K562 (cell line): ENCODE measurements around the gene USH1G. TPM values are rescaled to one million over a fixed set of nuclear protein-coding genes. Genes with fewer than 3 reads are reported as not detected.

Source experiments
- ATAC-seq: fragments of 200-7000 bp; cut with Tn5 transposase; 3 replicates; pipeline ENCODE4 v1.9.1; 2020; ENCODE audit warnings: moderate library complexity
- BruUV-seq: library from RNA; stranded (reverse); fragments of 400-500 nt; replicated peaks from 2 replicates; lab custom pipeline; 2021; lab: Mats Ljungman, UMichigan
- CTCF ChIA-PET: fragments of 300-600 bp; formaldehyde crosslinking; extraction: SDS; loops from one replicate; lab custom pipeline; 2021; ENCODE audit warnings: low intra/inter-chr PET ratio; lab: Yijun Ruan, JAX
- POLR2A ChIA-PET: fragments of 300-600, 350-650 bp; sonication (Branson Sonifier 250); formaldehyde crosslinking; extraction: SDS; loops from one replicate; lab custom pipeline; 2021; ENCODE audit warnings: antibody characterized with exemption, inconsistent platforms; lab: Yijun Ruan, JAX
- DNase-seq, 4 experiments: peaks; one replicate each; pipeline versions ENCODE4 v3.0.0 to v3.0.0-alpha.2; 2011 to 2018; ENCODE audit warnings: low spot score in 3 of 4, mixed read lengths in 3 of 4; ENCODE audit errors: extremely low read depth in 1 of 4
- FAIRE-seq: peaks from 2 replicates; lab custom pipeline; 2011; peaks lifted over from hg19 to GRCh38; lab: Jason Lieb, UNC
- H2AFZ ChIP-seq: 2 replicates; pipeline ENCODE4 v1.6.0; 2011; ENCODE audit warnings: low read depth, low read length, control low read depth, inconsistent platforms
- H3K27ac ChIP-seq: fragments of 200-600 bp; 3 replicates; pipeline ENCODE4 v1.8.0; 2011; ENCODE audit warnings: low read depth, mild to moderate bottlenecking, control low read depth, inconsistent platforms, low read length, moderate library complexity, mixed read lengths; ENCODE audit errors: extremely low read depth
- H3K27me3 ChIP-seq, 2 experiments: fragments of 300-600 bp in 1 of 2; 2 replicates in 1 of 2; 3 replicates in 1 of 2; pipeline versions ENCODE4 v1.6.0 to v1.8.0; 2011; ENCODE audit warnings: inconsistent platforms in 2 of 2, low read length in 2 of 2, mild to moderate bottlenecking in 1 of 2, mixed read lengths in 1 of 2, moderate library complexity in 1 of 2; ENCODE audit not compliant: control insufficient read depth in 2 of 2, insufficient read depth in 2 of 2
- H3K36me3 ChIP-seq: fragments of 300-600 bp; 3 replicates; pipeline ENCODE4 v1.8.0; 2011; ENCODE audit warnings: mild to moderate bottlenecking, low read length, inconsistent platforms; ENCODE audit not compliant: control insufficient read depth, insufficient read depth
- H3K4me1 ChIP-seq, 2 experiments: fragments of 200-600 bp in 1 of 2; replicated peaks in 1 of 2; 2 replicates in 1 of 2; 3 replicates in 1 of 2; pipeline versions ENCODE4 v1.5.1 to v1.8.0; 2011; ENCODE audit warnings: inconsistent platforms in 2 of 2, low read length in 2 of 2, mild to moderate bottlenecking in 1 of 2, mixed read lengths in 1 of 2, moderate library complexity in 1 of 2; ENCODE audit not compliant: control insufficient read depth in 2 of 2, insufficient read depth in 2 of 2
- H3K4me2 ChIP-seq: 2 replicates; pipeline ENCODE4 v1.6.1; 2011; ENCODE audit warnings: low read length, control low read depth, inconsistent platforms, mixed read lengths; ENCODE audit not compliant: insufficient read depth
- H3K4me3 ChIP-seq: fragments of 200-600 bp; sonication (generic), shearing (Covaris generic); 2 replicates; pipeline ENCODE4 v1.5.1; 2016; ENCODE audit warnings: control low read depth, inconsistent platforms
- H3K79me2 ChIP-seq: fragments of 200-600 bp; 3 replicates; pipeline ENCODE4 v1.8.0; 2011; ENCODE audit warnings: low read length, inconsistent platforms; ENCODE audit not compliant: control insufficient read depth, insufficient read depth
- H3K9ac ChIP-seq, 2 experiments: 2 replicates each; pipeline versions ENCODE4 v1.6.0 to v1.6.1; 2011; ENCODE audit warnings: low read depth in 2 of 2, low read length in 2 of 2, control low read depth in 1 of 2, inconsistent platforms in 1 of 2, mild to moderate bottlenecking in 1 of 2, mixed read lengths in 1 of 2; ENCODE audit not compliant: insufficient read depth in 1 of 2
- H3K9me1 ChIP-seq: one replicate; pipeline ENCODE4 v1.6.0; 2011; ENCODE audit warnings: inconsistent platforms, mild to moderate bottlenecking, low read length, moderate library complexity; ENCODE audit not compliant: control insufficient read depth, insufficient read depth
- H3K9me3 ChIP-seq: replicated peaks from 2 replicates; pipeline ENCODE4 v1.5.1; 2011; ENCODE audit warnings: low read depth, low read length, inconsistent platforms; ENCODE audit not compliant: control insufficient read depth, insufficient read depth
- H4K20me1 ChIP-seq: replicated peaks from 2 replicates; pipeline ENCODE4 v1.6.1; 2011; ENCODE audit warnings: low read length, inconsistent platforms, mixed read lengths; ENCODE audit not compliant: control insufficient read depth, insufficient read depth
- CBFA2T3 ChIP-seq: fragments of 450-650 bp; IDR thresholded peaks from 2 replicates; pipeline ENCODE4 v1.6.1; 2017
- CBFB ChIP-seq: sonication (generic); formaldehyde crosslinking; IDR thresholded peaks from 2 replicates; pipeline ENCODE4 v1.4.0; 2020; ENCODE audit warnings: mild to moderate bottlenecking, missing genetic modification reagents
- ELF4 ChIP-seq: fragments of 450-650 bp; formaldehyde crosslinking; IDR thresholded peaks from 2 replicates; pipeline ENCODE4 v1.4.0; 2022; ENCODE audit warnings: missing genetic modification characterization
- KLF10 ChIP-seq: fragments of 250-450 bp; sonication (Bioruptor Pico); IDR thresholded peaks from 2 replicates; pipeline ENCODE4 v1.6.1; 2021; ENCODE audit warnings: matching md5 sums
- MAFG ChIP-seq: fragments of 450-650 bp; conservative IDR thresholded peaks from 2 replicates; pipeline ENCODE4 v1.6.1; 2016; ENCODE audit warnings: missing genetic modification characterization, missing compliant biosample characterization
- POLR2A ChIP-seq: fragments of 450-650 bp; conservative IDR thresholded peaks from 2 replicates; pipeline ENCODE4 v1.6.1; 2016
- POLR2B ChIP-seq: fragments of 450-650 bp; IDR thresholded peaks from 2 replicates; pipeline ENCODE4 v1.6.1; 2018; ENCODE audit warnings: low read depth; ENCODE audit not compliant: partially characterized antibody
- POLR3G ChIP-seq: IDR thresholded peaks from 2 replicates; pipeline ENCODE4 v1.6.1; 2011; ENCODE audit not compliant: insufficient read length, insufficient replicate concordance; ENCODE audit errors: extremely low read depth
- RBBP5 ChIP-seq: fragments of 200-600 bp; sonication (generic); IDR thresholded peaks from 2 replicates; pipeline ENCODE4 v1.6.1; 2012; ENCODE audit warnings: borderline replicate concordance, mild to moderate bottlenecking, low read length, control low read depth, inconsistent platforms; ENCODE audit not compliant: insufficient read depth, poor library complexity, severe bottlenecking
- STAT5A ChIP-seq: IDR thresholded peaks from 2 replicates; pipeline ENCODE4 v1.6.1; 2012; ENCODE audit warnings: low read length, inconsistent platforms, borderline replicate concordance
- ZBTB17 ChIP-seq: fragments of 450-650 bp; formaldehyde crosslinking; IDR thresholded peaks from 2 replicates; pipeline ENCODE4 v1.4.0; 2020; ENCODE audit warnings: mild to moderate bottlenecking
- ZC3H4 ChIP-seq: sonication (generic); formaldehyde crosslinking; IDR thresholded peaks from 2 replicates; pipeline ENCODE4 v1.9.0; 2021; ENCODE audit warnings: missing genetic modification reagents, borderline replicate concordance
- ZNF239 ChIP-seq: fragments of 250-450 bp; sonication (Bioruptor Pico); IDR thresholded peaks from 2 replicates; pipeline ENCODE4 v1.4.0; 2020; ENCODE audit warnings: mild to moderate bottlenecking
- WGBS: fragments of 100-300 bp; shearing (Covaris generic); methylation state at CpG from one replicate; pipeline ENCODE4 v1.1.6; 2016; ENCODE audit warnings: low coverage, mixed read lengths; ENCODE audit not compliant: insufficient coverage; ENCODE audit errors: missing lambda C conversion rate; 5-methylcytosine and 5-hydroxymethylcytosine counted together
- in situ Hi-C: fragments of 300-500 bp; cut with MboI; formaldehyde crosslinking; loops from 4 replicates; pipeline ENCODE4 v1.15.0; 2018; ENCODE audit warnings: inconsistent platforms, mixed read lengths
- intact Hi-C: fragments of 100-400 bp; cut with micrococcal nuclease; formaldehyde crosslinking; loops from 2 replicates; pipeline ENCODE4 v1.14.2; 2022
- polyA plus RNA-seq, 8 experiments: library from polyadenylated mRNA; depleted of rRNA in 4 of 8; stranded (reverse) in 5 of 8; unstranded in 3 of 8; fragments of >200 nt; fragmentation: Nextera tagmentation in 2 of 8; fragmentation: Illumina TruSeq in 1 of 8; extraction: Ambion mirVana in 2 of 8; extraction: Trizol in 1 of 8; gene quantifications; 2 replicates each; pipeline versions ENCODE4 v1.2.1 to v1.2.3, GENCODE V29; 2011 to 2014; ENCODE audit warnings: inconsistent platforms in 1 of 8, missing spikeins in 1 of 8
- total RNA-seq, 7 experiments: library from RNA; depleted of rRNA in 6 of 7; stranded (reverse); fragments of >200 nt in 6 of 7; fragmentation: Illumina TruSeq in 2 of 7; extraction: Trizol in 2 of 7; gene quantifications; 2 replicates each; pipeline versions ENCODE4 v1.2.1 to v1.2.3, GENCODE V29; 2011 to 2021; ENCODE audit warnings: low replicate concordance in 1 of 7
- TF ChIP-seq, protein P1 (sequence below): fragments of 250-450 bp; sonication (Bioruptor Pico); IDR thresholded peaks from 2 replicates; pipeline ENCODE4 v1.4.0; 2020; ENCODE audit warnings: mild to moderate bottlenecking, moderate library complexity, borderline replicate concordance
- TF ChIP-seq, protein P2 (sequence below), 2 experiments: IDR thresholded peaks; 2 replicates each; pipeline ENCODE4 v1.6.1; 2011; ENCODE audit warnings: borderline replicate concordance in 1 of 2, control low read depth in 1 of 2, low read depth in 1 of 2, low read length in 1 of 2, mild to moderate bottlenecking in 1 of 2, mixed read lengths in 1 of 2, moderate library complexity in 1 of 2; ENCODE audit not compliant: insufficient read depth in 1 of 2, insufficient read length in 1 of 2, poor library complexity in 1 of 2, severe bottlenecking in 1 of 2; ENCODE audit errors: extremely low read depth in 1 of 2

Gene USH1G
- total and polyA plus RNA-seq, 9 of the 15 experiments (the other 6 are each of a cell fraction or from before 2014, with no cell fraction given), result 0.22 to 1.00 (median 0.64) TPM; not detected in 2

DNA sequence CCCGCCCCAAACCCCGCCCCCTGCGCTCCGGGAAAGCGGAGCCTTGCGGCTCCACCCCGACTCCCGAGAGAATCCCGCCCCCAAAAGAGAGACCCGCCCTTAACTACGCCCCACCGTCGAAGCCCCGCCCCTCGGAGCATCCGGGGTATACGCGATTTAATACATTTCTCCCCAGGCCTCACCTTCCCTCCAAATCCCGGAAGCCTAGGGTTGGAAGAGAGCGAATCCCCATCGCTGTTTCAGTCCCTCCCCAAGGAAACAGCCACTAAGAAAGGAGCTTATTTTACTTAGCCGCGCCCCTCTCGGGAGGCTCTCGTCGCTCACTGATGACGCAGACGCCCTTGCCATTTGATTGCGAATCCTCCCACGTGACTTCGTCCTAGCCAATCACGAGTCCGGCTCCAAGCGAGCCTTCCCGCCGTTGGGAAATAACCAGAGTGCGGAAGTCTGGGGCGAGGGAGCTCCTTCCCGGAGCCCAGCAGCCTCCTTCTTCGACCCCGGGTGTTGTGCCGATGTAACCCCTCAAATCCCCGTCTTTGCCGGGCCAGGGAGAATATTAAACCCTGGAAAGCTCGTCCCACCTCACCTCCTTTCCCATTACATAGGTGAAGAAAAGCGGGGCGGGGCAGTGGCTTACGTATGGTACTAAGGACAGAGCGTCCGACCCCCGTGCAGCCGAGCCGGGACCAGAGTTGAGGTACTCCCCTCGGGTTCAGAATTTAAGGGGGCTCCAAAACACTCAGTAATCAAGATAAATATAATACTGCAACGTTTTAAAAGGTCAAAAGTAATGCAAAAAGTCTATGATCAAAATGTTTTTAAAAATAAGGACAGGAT is 49.8 kb downstream of the USH1G start (continued):
- TF ChIP-seq ZC3H4, result no peak

- BruUV-seq, result TSS peak; percentile 89
- H4K20me1 ChIP-seq, result no peaks in the 10 kb centered on the region; the same call in 1 of the 2 replicates
- WGBS, result under 1% methylated on average over 33 of the region's 38 CpGs
- TF ChIP-seq POLR3G, result no peak
- no peak for TF ChIP-seq KLF10 (CRISPR knock-in tag)
- TF ChIP-seq ZBTB17 (CRISPR knock-in tag), result 0 out of 2 replicates have a peak, but pooled peaks have one; percentile 23
- TF ChIP-seq POLR2A, result peak; percentile 56
- no peak for TF ChIP-seq MAFG (tag)
- 0 out of 2 replicates have a peak, but pooled peaks have one; percentile 7 for TF ChIP-seq CBFA2T3
- 0 out of 2 replicates have a peak, but pooled peaks have one; percentile 75 for TF ChIP-seq CBFB (CRISPR knock-in tag)
- TF ChIP-seq POLR2B, result peak; percentile 94
- peak; percentile 79 for TF ChIP-seq ELF4 (CRISPR knock-in tag)
- no peak for TF ChIP-seq ZNF239 (CRISPR knock-in tag)
- no peak for TF ChIP-seq RBBP5
- TF ChIP-seq STAT5A, result no peak
- TF ChIP-seq, protein P1, sequence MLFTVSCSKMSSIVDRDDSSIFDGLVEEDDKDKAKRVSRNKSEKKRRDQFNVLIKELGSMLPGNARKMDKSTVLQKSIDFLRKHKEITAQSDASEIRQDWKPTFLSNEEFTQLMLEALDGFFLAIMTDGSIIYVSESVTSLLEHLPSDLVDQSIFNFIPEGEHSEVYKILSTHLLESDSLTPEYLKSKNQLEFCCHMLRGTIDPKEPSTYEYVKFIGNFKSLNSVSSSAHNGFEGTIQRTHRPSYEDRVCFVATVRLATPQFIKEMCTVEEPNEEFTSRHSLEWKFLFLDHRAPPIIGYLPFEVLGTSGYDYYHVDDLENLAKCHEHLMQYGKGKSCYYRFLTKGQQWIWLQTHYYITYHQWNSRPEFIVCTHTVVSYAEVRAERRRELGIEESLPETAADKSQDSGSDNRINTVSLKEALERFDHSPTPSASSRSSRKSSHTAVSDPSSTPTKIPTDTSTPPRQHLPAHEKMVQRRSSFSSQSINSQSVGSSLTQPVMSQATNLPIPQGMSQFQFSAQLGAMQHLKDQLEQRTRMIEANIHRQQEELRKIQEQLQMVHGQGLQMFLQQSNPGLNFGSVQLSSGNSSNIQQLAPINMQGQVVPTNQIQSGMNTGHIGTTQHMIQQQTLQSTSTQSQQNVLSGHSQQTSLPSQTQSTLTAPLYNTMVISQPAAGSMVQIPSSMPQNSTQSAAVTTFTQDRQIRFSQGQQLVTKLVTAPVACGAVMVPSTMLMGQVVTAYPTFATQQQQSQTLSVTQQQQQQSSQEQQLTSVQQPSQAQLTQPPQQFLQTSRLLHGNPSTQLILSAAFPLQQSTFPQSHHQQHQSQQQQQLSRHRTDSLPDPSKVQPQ, result no peak
- TF ChIP-seq, protein P2, sequence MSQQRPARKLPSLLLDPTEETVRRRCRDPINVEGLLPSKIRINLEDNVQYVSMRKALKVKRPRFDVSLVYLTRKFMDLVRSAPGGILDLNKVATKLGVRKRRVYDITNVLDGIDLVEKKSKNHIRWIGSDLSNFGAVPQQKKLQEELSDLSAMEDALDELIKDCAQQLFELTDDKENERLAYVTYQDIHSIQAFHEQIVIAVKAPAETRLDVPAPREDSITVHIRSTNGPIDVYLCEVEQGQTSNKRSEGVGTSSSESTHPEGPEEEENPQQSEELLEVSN (IDR thresholded peaks at IDR 0.05; ENCODE audit: borderline replicate concordance in 1 of 2, extremely low read depth in 1 of 2, insufficient read depth in 1 of 2, insufficient read length in 1 of 2, low read depth in 1 of 2, low read length in 1 of 2, poor library complexity in 1 of 2, severe bottlenecking in 1 of 2), result peak in 1 of 2 experiments; percentile 57
These were observed 50.6 kb downstream of the USH1G start, which contains the start of gene FDXR for GRCh38 chr17:74872313-74873036. FDXR (minus strand) TSS chr17:74872994; CDS start chr17:74872944, 50 bp downstream.

More at GRCh38 chr17:74872313-74873036, 50.6 kb downstream of the USH1G start, which contains the start of gene FDXR:
- in situ Hi-C loops (no loop called here), intact Hi-C loops (loop anchor here (10.0 kb wide), 1 partner anchor 162 kb away; no protein-coding TSS in a partner anchor)
- H3K4me1 ChIP-seq, result peaks cover 68 to 69% of the 10 kb centered on the region in 2 experiments
- peak within 1 kb of the TSS; percentile 90 to 97 for H3K9ac ChIP-seq
- ChIA-PET POLR2A (interaction anchor here (0.6 to 4.2 kb wide), 21 partner anchors 8 to 1078 kb away, joined by 3 to 62 read pairs (median 4); partner anchors contain the start of genes ATP5PD, GRIN2C, HID1 and KCTD2), CTCF (no interaction called here)
- H2AFZ ChIP-seq, result peak within 1 kb of the TSS; percentile 76
- peaks cover 23% of the 10 kb centered on the region for H3K79me2 ChIP-seq
- DNase-seq (no peak), ATAC-seq (peak; percentile 76), FAIRE-seq (no peak)
- H3K27ac ChIP-seq, result peak within 1 kb of the TSS; percentile 95
- peak within 1 kb of the TSS; percentile 72 for H3K4me3 ChIP-seq
- peak within 1 kb of the TSS; percentile 94 for H3K4me2 ChIP-seq
- H3K27me3 ChIP-seq, result no peaks in the 10 kb centered on the region
- no peaks in the 10 kb centered on the region for H3K9me3 ChIP-seq
- no peaks in the 10 kb centered on the region for H3K9me1 ChIP-seq
- peaks cover 16% of the 10 kb centered on the region; the same call in 1 of the 3 replicates for H3K36me3 ChIP-seq
